Measurements from ENCODE around the gene APBB1.

The APBB1 gene

DNA sequence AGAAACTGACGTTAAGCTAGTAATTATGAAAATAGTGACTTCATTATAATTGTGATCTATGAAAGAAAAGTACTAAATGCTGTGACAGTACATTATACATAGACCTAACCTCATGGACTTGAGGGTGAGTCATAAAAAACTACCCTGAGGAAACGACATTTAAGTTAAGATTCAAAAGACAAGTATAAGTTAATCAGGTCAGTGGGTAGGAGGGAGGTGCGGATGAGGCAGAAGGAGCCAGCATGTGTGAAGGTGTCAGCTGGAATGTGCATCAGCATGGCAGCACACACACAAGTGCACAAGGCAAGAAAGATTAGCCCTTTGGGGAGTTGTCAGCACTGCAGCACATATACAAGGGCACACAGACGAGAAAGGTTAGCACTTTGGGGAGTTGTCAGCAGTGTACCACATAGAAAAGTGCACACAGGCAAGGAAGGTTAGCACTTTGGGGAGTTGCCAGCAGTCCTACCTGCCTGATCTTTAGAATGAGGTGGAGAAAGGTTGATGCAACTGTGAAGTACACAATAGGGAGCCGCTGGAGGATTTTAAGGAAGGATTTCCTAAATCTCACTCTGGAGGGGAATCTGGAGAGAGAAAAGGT is 67.0 kb downstream of the APBB1 start:
- no peak for DNase-seq (ENCODE audit: low read depth, low spot score)

DNA sequence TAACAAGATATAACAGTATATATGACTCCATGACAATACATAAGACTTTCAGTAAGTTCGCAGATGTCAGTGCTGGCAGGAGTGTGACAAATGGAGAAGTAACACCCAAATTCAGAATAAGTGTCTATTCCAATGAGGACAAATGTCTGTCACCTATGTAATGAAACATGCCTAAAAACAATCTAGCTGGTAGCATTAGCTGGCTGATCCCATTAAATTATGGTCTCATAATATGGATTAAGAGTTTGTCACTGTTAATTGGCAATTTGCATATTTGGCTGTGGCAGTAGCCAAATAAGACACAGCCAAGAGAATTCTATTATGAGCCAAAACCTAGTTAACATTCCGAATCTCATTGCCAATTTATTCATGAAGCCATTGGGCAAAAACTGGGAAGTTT is 68.4 kb downstream of the APBB1 start:
- no peak for DNase-seq (ENCODE audit: low read depth, low spot score)

DNA sequence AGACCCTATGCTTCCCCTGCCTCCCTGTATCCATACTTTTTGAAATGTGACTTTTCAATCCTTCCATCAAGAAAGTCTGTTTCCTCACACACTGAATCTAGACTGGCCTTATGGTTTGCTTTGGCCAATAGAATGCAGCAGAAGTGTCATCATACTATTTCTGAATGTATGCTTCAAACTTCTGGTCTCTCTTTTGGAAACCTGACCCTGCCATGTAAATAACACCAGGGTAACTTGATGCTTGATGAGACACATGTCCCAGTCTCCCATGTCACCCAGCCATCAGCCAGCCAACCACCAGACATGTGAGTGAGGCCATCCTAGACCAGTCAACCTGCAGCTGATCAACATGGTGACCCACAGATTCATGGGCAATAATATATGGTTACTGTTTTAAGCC is 68.9 kb downstream of the APBB1 start:
- no peak for DNase-seq (ENCODE audit: low read depth, low spot score)

DNA sequence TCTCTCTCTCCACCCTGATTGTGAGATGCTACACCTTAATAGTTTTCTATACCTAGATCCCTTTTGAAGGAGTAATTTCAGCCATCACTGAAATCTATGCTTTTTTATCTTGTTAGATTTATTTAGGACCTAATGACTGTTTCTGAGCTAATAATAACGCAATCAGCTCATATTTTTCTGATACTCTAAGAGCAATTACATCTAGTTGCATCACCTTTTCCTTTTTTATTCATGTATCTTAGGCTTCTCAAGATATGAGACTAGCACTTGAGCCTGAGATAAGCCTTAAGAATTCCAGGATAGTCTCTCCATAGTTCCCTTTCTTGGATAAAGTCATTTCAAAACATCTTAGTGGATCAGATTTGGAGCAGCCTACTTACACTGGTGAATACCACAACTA is 73.5 kb downstream of the APBB1 start:
- DNase-seq (ENCODE audit: low read depth, low spot score), result no peak
